ENCODE results near the gene NACA2.

GRCh38 chr17:61619493-61619892 is 28.5 kb upstream of the NACA2 start:
- TF ChIP-seq, protein P1, sequence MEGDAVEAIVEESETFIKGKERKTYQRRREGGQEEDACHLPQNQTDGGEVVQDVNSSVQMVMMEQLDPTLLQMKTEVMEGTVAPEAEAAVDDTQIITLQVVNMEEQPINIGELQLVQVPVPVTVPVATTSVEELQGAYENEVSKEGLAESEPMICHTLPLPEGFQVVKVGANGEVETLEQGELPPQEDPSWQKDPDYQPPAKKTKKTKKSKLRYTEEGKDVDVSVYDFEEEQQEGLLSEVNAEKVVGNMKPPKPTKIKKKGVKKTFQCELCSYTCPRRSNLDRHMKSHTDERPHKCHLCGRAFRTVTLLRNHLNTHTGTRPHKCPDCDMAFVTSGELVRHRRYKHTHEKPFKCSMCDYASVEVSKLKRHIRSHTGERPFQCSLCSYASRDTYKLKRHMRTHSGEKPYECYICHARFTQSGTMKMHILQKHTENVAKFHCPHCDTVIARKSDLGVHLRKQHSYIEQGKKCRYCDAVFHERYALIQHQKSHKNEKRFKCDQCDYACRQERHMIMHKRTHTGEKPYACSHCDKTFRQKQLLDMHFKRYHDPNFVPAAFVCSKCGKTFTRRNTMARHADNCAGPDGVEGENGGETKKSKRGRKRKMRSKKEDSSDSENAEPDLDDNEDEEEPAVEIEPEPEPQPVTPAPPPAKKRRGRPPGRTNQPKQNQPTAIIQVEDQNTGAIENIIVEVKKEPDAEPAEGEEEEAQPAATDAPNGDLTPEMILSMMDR (IDR thresholded peaks at IDR 0.05), result no peak
- no peak for TF ChIP-seq MAFK (IDR thresholded peaks at IDR 0.05; ENCODE audit: partially characterized antibody)
- no peak for TF ChIP-seq ELK1 (IDR thresholded peaks at IDR 0.05; ENCODE audit: low read depth, low read length)
- TF ChIP-seq SMC3 (IDR thresholded peaks at IDR 0.05), result no peak
- TF ChIP-seq KDM1A (IDR thresholded peaks at IDR 0.05; ENCODE audit: low read depth), result 0 out of 2 replicates have a peak, but pooled peaks have one; percentile 55
- TF ChIP-seq ATOH8 (CRISPR knock-in tag; IDR thresholded peaks at IDR 0.05; ENCODE audit: low read depth), result no peak
- TF ChIP-seq, protein P2, sequence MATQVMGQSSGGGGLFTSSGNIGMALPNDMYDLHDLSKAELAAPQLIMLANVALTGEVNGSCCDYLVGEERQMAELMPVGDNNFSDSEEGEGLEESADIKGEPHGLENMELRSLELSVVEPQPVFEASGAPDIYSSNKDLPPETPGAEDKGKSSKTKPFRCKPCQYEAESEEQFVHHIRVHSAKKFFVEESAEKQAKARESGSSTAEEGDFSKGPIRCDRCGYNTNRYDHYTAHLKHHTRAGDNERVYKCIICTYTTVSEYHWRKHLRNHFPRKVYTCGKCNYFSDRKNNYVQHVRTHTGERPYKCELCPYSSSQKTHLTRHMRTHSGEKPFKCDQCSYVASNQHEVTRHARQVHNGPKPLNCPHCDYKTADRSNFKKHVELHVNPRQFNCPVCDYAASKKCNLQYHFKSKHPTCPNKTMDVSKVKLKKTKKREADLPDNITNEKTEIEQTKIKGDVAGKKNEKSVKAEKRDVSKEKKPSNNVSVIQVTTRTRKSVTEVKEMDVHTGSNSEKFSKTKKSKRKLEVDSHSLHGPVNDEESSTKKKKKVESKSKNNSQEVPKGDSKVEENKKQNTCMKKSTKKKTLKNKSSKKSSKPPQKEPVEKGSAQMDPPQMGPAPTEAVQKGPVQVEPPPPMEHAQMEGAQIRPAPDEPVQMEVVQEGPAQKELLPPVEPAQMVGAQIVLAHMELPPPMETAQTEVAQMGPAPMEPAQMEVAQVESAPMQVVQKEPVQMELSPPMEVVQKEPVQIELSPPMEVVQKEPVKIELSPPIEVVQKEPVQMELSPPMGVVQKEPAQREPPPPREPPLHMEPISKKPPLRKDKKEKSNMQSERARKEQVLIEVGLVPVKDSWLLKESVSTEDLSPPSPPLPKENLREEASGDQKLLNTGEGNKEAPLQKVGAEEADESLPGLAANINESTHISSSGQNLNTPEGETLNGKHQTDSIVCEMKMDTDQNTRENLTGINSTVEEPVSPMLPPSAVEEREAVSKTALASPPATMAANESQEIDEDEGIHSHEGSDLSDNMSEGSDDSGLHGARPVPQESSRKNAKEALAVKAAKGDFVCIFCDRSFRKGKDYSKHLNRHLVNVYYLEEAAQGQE (IDR thresholded peaks at IDR 0.05), result no peak
- no peak for TF ChIP-seq POLR2A (IDR thresholded peaks at IDR 0.05; ENCODE audit: low read length)
- TF ChIP-seq ZNF302 (CRISPR knock-in tag; IDR thresholded peaks at IDR 0.05), result no peak
